ENCODE data around the gene AQP3. TPM values are rescaled to one million over a fixed set of nuclear protein-coding genes. Genes with fewer than 3 reads are reported as not detected.

Gene AQP3
- total RNA-seq, 1 experiment from 2014 or later, result 5.5 TPM

GRCh38 chr9:33461492-33461891, 14.1 kb upstream of the AQP3 start:
- intact Hi-C loops (cut with micrococcal nuclease), result no loop called here
- no peaks in the 10 kb centered on the region for H3K9me3 ChIP-seq (ENCODE audit: control insufficient read depth in 1 of 2, insufficient read depth in 1 of 2, low read depth in 1 of 2, low read length in 2 of 2)
- RAD21 ChIA-PET (ENCODE audit: low non-redundant PET in 1 of 2, low total read pairs in 2 of 2, uncharacterized antibody in 2 of 2, unreplicated experiment in 2 of 2), result no interaction called here
- H3K4me1 ChIP-seq (ENCODE audit: control insufficient read depth in 1 of 2, insufficient read depth in 2 of 2, low read length in 2 of 2), result peaks cover 29 to 45% of the 10 kb centered on the region in 2 experiments
- TF ChIP-seq ZBTB33 (IDR thresholded peaks at IDR 0.05; ENCODE audit: extremely low read depth, insufficient replicate concordance, low read length), result no peak
- no peak for TF ChIP-seq SIN3A (IDR thresholded peaks at IDR 0.05; ENCODE audit: low read depth)
- no peak for TF ChIP-seq FOSL1 (IDR thresholded peaks at IDR 0.05; ENCODE audit: low read depth)
- no peak for TF ChIP-seq POLR2AphosphoS5 (IDR thresholded peaks at IDR 0.05; ENCODE audit: low read depth, low read length)
- no peak for TF ChIP-seq ATF3 (IDR thresholded peaks at IDR 0.05)
- no peak overlapping the region for H3K4me3 ChIP-seq (replicated peaks in 1 of 2; ENCODE audit: low read depth in 1 of 2, low read length in 2 of 2)
- ATAC-seq, result no peak
- DNase-seq (ENCODE audit: low read depth, low spot score), result no peak
- no TSS peak for BruUV-seq (replicated peaks)
- H3K79me2 ChIP-seq (ENCODE audit: insufficient read depth, low read length), result no peaks in the 10 kb centered on the region
- H3K27ac ChIP-seq (ENCODE audit: low read depth, low read length), result no peak overlapping the region
- peaks cover 26 to 51% of the 10 kb centered on the region in 2 experiments for H3K36me3 ChIP-seq (ENCODE audit: control insufficient read depth in 1 of 2, insufficient read depth in 2 of 2, low read length in 2 of 2)
- H3K27me3 ChIP-seq (ENCODE audit: insufficient read depth, low read length), result no peaks in the 10 kb centered on the region
- no peaks in the 10 kb centered on the region for H3K9me2 ChIP-seq (ENCODE audit: insufficient read depth)
- no peaks in the 10 kb centered on the region for H4K20me1 ChIP-seq (ENCODE audit: insufficient read depth)
- no peak overlapping the region for H3K4me2 ChIP-seq (ENCODE audit: low read length)
- CTCF ChIA-PET, result interaction anchor here (1.4 to 3.7 kb wide), 3 partner anchors 9 to 58 kb away, joined by 3 to 15 read pairs (median 4); partner anchors contain the start of gene NOL6
- POLR2A ChIA-PET, result interaction anchor here (1.3 kb wide), 1 partner anchor 12 kb away, joined by 3 read pairs; the partner anchor contains the start of gene NOL6
- no peak overlapping the region for H2AFZ ChIP-seq (ENCODE audit: low read depth, low read length, poor library complexity, severe bottlenecking)
- no peak overlapping the region for H3K9ac ChIP-seq (ENCODE audit: low read length)

- Histone ChIP-seq H3K27me3 (ENCODE audit: insufficient read depth, low read length) (no peaks in the 10 kb centered on the region), H3K9me3 (ENCODE audit: control insufficient read depth in 1 of 2, insufficient read depth in 1 of 2, low read depth in 1 of 2, low read length in 2 of 2) (no peaks in the 10 kb centered on the region), H3K27ac (ENCODE audit: low read depth, low read length) (no peak overlapping the region), H3K79me2 (ENCODE audit: insufficient read depth, low read length) (no peaks in the 10 kb centered on the region), H2AFZ (ENCODE audit: low read depth, low read length, poor library complexity, severe bottlenecking) (no peak overlapping the region), H3K4me3 (replicated peaks in 1 of 2; ENCODE audit: low read depth in 1 of 2, low read length in 2 of 2) (no peak overlapping the region), H3K9ac (ENCODE audit: low read length) (no peak overlapping the region), H3K36me3 (ENCODE audit: control insufficient read depth in 1 of 2, insufficient read depth in 2 of 2, low read length in 2 of 2) (peaks cover 22 to 45% of the 10 kb centered on the region in 2 experiments), H3K4me2 (ENCODE audit: low read length) (no peak overlapping the region), H3K4me1 (ENCODE audit: control insufficient read depth in 1 of 2, insufficient read depth in 2 of 2, low read length in 2 of 2) (peaks cover 29 to 52% of the 10 kb centered on the region in 2 experiments), H4K20me1 (ENCODE audit: insufficient read depth) (no peaks in the 10 kb centered on the region), H3K9me2 (ENCODE audit: insufficient read depth) (no peaks in the 10 kb centered on the region)
- intact Hi-C loops (cut with micrococcal nuclease), result no loop called here
- POLR2A ChIA-PET, result interaction anchor here (0.8 to 4.4 kb wide), 2 partner anchors 13 to 57 kb away, joined by 3 to 27 read pairs; partner anchors contain the start of gene NOL6
- DNase-seq (ENCODE audit: low read depth, low spot score) (no peak), ATAC-seq (no peak)
- RAD21 ChIA-PET (ENCODE audit: low non-redundant PET in 1 of 2, low total read pairs in 2 of 2, uncharacterized antibody in 2 of 2, unreplicated experiment in 2 of 2), result no interaction called here
- BruUV-seq (replicated peaks), result no TSS peak
- CTCF ChIA-PET, result interaction anchor here (1.4 to 1.9 kb wide), 3 partner anchors 13 to 86 kb away, joined by 3 to 4 read pairs (median 4); partner anchors contain the start of gene NOL6
- TF ChIP-seq FOSL1 (IDR thresholded peaks at IDR 0.05; ENCODE audit: low read depth) (no peak), YY1 (IDR thresholded peaks at IDR 0.05; ENCODE audit: extremely low read depth, insufficient replicate concordance, low read depth, low read length) (no peak), ZFX (IDR thresholded peaks at IDR 0.05) (no peak), EZH2phosphoT487 (IDR thresholded peaks at IDR 0.05; ENCODE audit: borderline replicate concordance) (no peak), ATF3 (IDR thresholded peaks at IDR 0.05) (no peak), REST (IDR thresholded peaks at IDR 0.05; ENCODE audit: low read depth) (no peak), MAX (IDR thresholded peaks at IDR 0.05) (no peak), TCF7L2 (IDR thresholded peaks at IDR 0.05; ENCODE audit: borderline replicate concordance, extremely low read depth, insufficient read depth, insufficient read length) (no peak), ZNF274 (IDR thresholded peaks at IDR 0.05; ENCODE audit: low read depth, low read length) (no peak), SRF (IDR thresholded peaks at IDR 0.05; ENCODE audit: low read depth) (no peak)
Measured at GRCh38 chr9:33460854-33461253, 13.5 kb upstream of the AQP3 start.
